Immature natural killer cell (primary cell): ENCODE measurements around the gene REX1BD. TPM values are rescaled to one million over a fixed set of nuclear protein-coding genes. Genes with fewer than 3 reads are reported as not detected.

Source experiments
- DNase-seq, 3 donors: peaks; one replicate each; pipeline ENCODE4 v3.0.0; 2022; ENCODE audit warnings: mixed read lengths in 1 of 3
- H3K27ac Mint-ChIP-seq, 6 donors: one replicate each; pipeline ENCODE4 v1.8.0; 2020; ENCODE audit warnings: mixed read lengths in 6 of 6, mild to moderate bottlenecking in 5 of 6, inconsistent platforms in 4 of 6, moderate library complexity in 3 of 6
- H3K27me3 Mint-ChIP-seq, 3 donors: one replicate each; pipeline ENCODE4 v1.8.0; 2020 to 2021; ENCODE audit warnings: low read depth in 3 of 3, mild to moderate bottlenecking in 3 of 3, mixed read lengths in 3 of 3, moderate library complexity in 3 of 3, inconsistent platforms in 1 of 3
- H3K36me3 Mint-ChIP-seq, 3 donors: one replicate each; pipeline ENCODE4 v1.8.0; 2020; ENCODE audit warnings: mixed read lengths in 3 of 3, inconsistent platforms in 2 of 3, mild to moderate bottlenecking in 2 of 3
- H3K4me1 Mint-ChIP-seq, 2 donors: one replicate each; pipeline ENCODE4 v1.8.0; 2020; ENCODE audit warnings: inconsistent platforms in 2 of 2, mild to moderate bottlenecking in 2 of 2, mixed read lengths in 2 of 2, moderate library complexity in 1 of 2
- H3K4me3 Mint-ChIP-seq, 5 donors: one replicate each; pipeline ENCODE4 v1.8.0; 2020; ENCODE audit warnings: mild to moderate bottlenecking in 5 of 5, mixed read lengths in 5 of 5, inconsistent platforms in 3 of 5, moderate library complexity in 3 of 5
- H3K9me3 Mint-ChIP-seq, 6 donors: one replicate each; pipeline ENCODE4 v1.8.0; 2020; ENCODE audit warnings: mild to moderate bottlenecking in 6 of 6, mixed read lengths in 6 of 6, inconsistent platforms in 4 of 6, moderate library complexity in 3 of 6
- polyA plus RNA-seq, 3 donors: library from polyadenylated mRNA; unstranded; fragments of 300-500 nt; fragmentation: Illumina TruSeq; gene quantifications; one replicate each; pipeline ENCODE4 v1.2.3, GENCODE V29; 2021

The REX1BD gene
- polyA plus RNA-seq, 3 donors from 2014 or later, result 123 to 175 (median 146) TPM

DNA sequence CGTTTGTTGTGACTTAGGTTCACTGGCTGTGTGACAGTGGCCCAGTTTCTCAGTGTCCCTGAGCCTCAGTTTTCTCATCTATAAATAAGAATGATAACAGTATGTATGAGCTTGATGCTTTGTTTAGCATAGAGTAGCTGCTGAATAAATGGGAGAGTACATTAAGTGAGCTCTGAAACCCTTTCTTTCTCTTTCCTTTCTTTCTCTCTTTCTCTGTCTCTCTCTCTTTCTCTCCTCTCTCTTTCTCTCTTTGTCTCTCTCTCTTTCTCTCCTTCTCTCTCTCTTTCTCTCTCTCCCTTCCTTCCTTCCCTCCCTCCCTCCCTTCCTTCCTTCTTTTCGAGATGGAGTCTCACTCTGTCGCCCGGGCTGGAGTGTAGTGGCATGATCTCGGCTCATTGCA is 28.9 kb upstream of the REX1BD start:
- Mint-ChIP-seq H3K4me3 (peak overlapping the region in 4 of 5 donors; percentile 53 to 93 (median 74)), H3K4me1 (peaks cover 22 to 23% of the 10 kb centered on the region in 2 donors), H3K9me3 (no peaks in the 10 kb centered on the region), H3K27ac (peak overlapping the region; percentile 92 to 98 (median 96)), H3K36me3 (peaks cover 2 to 12% (median 4%) of the 10 kb centered on the region in 3 donors), H3K27me3 (peaks cover 3 to 9% (median 5%) of the 10 kb centered on the region in 3 donors)
- DNase-seq, result no peak

DNA sequence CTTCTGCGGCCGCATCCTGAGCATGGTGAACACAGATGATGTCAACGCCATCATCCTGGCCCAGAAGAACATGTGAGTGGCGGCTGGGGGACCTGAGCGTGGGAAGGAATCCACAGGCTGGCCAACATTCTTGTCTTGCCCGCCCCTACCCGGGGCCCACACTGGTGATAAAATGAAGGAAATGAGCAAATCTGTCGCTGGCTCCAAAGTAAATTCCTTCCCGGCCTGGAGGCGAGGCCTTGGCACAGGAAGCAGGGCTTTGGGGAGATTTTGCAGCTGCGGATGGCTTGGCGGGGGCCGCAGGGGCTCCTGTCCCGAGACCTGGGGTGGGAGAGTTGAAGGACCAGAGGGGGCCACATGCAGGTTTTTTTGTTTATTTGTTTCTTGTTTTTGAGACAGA is 26.5 kb upstream of the REX1BD start:
- Mint-ChIP-seq H3K9me3 (no peaks in the 10 kb centered on the region), H3K27me3 (peaks cover 3 to 9% (median 5%) of the 10 kb centered on the region in 3 donors), H3K4me1 (peaks cover 22 to 23% of the 10 kb centered on the region in 2 donors), H3K4me3 (no peak overlapping the region), H3K27ac (no peak overlapping the region), H3K36me3 (peaks cover 6 to 17% (median 7%) of the 10 kb centered on the region in 3 donors)
- DNase-seq, result no peak

DNA sequence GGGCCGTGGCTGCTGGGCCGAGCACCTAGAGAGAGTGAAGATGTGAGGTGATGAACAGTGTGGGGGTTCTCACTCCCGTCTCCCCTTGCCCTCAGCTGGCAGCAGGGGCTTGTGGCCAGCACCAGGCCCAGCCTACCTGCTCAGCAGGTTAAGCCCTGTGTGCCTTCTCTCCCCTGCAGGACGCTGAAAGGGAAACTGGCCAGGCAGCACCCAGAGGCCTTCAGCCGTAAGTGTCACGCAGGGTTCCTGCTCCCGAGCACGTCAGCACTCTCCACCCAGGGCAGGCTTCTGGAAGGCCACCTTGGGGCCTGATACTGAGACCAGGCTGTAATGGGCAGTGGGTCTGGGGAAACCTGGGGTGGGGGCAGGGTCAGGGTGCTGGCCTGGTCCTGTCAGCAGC is 21.6 kb upstream of the REX1BD start:
- Mint-ChIP-seq H3K9me3 (no peaks in the 10 kb centered on the region), H3K27ac (no peak overlapping the region), H3K27me3 (peaks cover 6 to 10% (median 9%) of the 10 kb centered on the region in 3 donors), H3K36me3 (peaks cover 6 to 26% (median 16%) of the 10 kb centered on the region in 3 donors), H3K4me1 (peaks cover 7 to 9% of the 10 kb centered on the region in 2 donors), H3K4me3 (no peak overlapping the region)
- DNase-seq, result no peak

DNA sequence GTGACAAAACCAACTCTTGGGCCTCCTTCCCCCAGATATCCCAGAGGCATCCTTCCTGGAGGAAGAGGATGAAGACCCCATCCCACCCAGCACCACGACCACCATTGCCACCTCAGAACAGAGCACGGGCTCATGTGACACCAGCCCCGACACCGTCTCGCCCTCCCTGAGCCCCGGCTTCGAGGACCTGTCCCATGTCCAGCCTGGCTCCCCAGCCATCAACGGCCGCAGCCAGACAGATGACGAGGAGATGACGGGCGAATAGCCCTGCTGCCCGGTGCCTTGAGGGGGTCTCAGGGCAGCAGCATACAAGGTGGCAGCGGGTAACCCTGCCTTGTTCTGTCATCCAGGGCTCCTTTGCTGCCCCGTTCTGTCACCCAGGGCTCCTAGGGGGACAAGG is 20.2 kb upstream of the REX1BD start:
- H3K27me3 Mint-ChIP-seq, result peaks cover 6 to 17% (median 16%) of the 10 kb centered on the region in 3 donors
- H3K27ac Mint-ChIP-seq, result peak overlapping the region in 1 of 6 donors; percentile 40
- peaks cover 21 to 23% of the 10 kb centered on the region in 2 donors for H3K4me1 Mint-ChIP-seq
- H3K4me3 Mint-ChIP-seq, result peak overlapping the region in 1 of 5 donors; percentile 30
- no peaks in the 10 kb centered on the region for H3K9me3 Mint-ChIP-seq
- H3K36me3 Mint-ChIP-seq, result peaks cover 6 to 21% (median 11%) of the 10 kb centered on the region in 3 donors
- no peak for DNase-seq

DNA sequence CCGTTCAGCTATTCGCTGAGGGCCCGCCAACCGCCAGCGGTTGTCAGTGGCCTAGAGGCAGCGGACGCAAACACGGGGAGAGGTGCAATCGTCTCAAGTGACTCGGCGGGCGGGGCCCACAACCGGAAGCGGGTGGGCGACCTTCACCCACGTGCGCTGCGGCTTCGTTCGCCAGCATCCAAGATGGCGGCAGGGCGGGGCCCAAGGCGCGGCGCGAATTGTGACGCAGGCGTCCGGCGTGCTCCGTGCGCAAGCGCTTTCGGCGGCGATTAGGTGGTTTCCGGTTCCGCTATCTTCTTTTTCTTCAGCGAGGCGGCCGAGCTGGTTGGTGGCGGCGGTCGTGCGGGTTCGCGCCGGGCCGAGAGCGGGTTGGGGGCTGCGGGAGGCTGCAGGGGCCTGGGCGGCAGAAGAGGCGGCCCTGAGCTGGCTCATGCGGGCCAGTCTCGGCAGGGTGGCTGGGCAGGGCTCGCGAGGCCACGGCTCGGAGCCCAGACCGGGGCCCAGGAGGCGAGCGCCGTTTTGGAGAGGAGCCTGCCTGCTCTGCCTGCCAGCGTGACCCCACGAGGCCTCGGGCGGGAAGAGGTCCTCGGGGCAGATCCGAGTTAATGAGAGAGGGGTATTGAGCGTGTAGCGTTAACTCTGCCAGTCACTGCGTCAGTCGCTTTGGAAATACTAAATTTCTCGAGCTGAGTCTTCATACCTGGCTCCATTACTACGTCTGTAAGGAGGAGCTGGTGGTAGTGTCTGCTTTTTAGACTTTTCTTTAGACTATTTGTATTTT is 16.8 kb upstream of the REX1BD start, which contains the start of gene UBA52:
Gene UBA52, plus strand, starts transcription at position 294 of the 781 bp plus-strand sequence. CDS start 1,444 bp downstream, outside the sequence.
- peak within 1 kb of the TSS; percentile 91 to 99 (median 96) for H3K27ac Mint-ChIP-seq
- peaks cover 3 to 25% (median 14%) of the 10 kb centered on the region in 3 donors for H3K36me3 Mint-ChIP-seq

DNA sequence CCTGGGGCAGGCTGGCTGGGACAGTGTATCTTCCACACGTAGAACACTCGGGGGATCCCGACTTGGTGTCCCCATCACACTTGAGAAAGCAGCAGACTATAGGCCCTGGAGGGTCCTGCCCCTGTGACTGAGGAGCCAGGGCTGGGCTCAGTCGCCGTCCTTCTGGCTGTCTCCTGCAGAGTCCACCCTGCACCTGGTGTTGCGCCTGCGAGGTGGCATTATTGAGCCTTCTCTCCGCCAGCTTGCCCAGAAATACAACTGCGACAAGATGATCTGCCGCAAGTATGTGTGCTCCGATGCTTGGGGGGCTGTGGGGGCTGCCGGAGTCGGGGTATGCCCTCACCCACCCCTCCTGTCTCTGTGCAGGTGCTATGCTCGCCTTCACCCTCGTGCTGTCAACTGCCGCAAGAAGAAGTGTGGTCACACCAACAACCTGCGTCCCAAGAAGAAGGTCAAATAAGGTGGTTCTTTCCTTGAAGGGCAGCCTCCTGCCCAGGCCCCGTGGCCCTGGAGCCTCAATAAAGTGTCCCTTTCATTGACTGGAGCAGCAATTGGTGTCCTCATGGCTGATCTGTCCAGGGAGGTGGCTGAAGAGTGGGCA is 13.8 kb upstream of the REX1BD start:
- peaks cover 3 to 27% (median 5%) of the 10 kb centered on the region in 3 donors for H3K36me3 Mint-ChIP-seq

More for the DNA sequence above, 16.8 kb upstream of the REX1BD start, which contains the start of gene UBA52:
- DNase-seq, result peak; percentile 99 to 100 (median 99)
- Mint-ChIP-seq H3K27me3 (peaks cover 6 to 17% (median 16%) of the 10 kb centered on the region in 3 donors), H3K9me3 (no peaks in the 10 kb centered on the region), H3K4me3 (peak within 1 kb of the TSS; percentile 86 to 95 (median 93)), H3K4me1 (peaks cover 24 to 28% of the 10 kb centered on the region in 2 donors)

DNA sequence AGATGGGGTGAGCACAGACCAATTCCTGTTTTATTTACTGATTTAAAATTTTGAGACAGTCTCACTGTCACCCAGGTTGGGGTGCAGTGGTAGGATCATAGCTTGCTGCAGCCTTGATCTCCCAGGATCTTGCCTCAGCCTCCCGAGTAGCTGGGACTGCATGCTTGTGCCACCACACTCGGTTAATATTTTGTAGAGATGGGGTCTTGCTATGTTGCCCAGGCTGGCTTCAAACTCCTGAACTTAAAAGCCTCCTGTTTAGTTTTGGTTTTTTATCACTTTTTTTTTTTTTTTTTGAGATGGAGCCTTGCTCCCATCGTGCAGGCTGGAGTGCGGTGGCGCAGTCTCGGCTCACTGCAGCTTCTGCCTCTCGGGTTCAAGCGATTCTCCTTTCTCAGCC is 12.2 kb upstream of the REX1BD start:
- peaks cover 21 to 26% of the 10 kb centered on the region in 2 donors for H3K4me1 Mint-ChIP-seq
- H3K27ac Mint-ChIP-seq, result no peak overlapping the region
- H3K4me3 Mint-ChIP-seq, result no peak overlapping the region
- peaks cover 3 to 25% (median 5%) of the 10 kb centered on the region in 3 donors for H3K36me3 Mint-ChIP-seq
- H3K9me3 Mint-ChIP-seq, result no peaks in the 10 kb centered on the region
- H3K27me3 Mint-ChIP-seq, result peaks cover 5 to 14% (median 11%) of the 10 kb centered on the region in 3 donors
- no peak for DNase-seq

More for the DNA sequence above, 13.8 kb upstream of the REX1BD start:
- no peaks in the 10 kb centered on the region for H3K9me3 Mint-ChIP-seq
- H3K27me3 Mint-ChIP-seq, result peaks cover 8 to 17% (median 16%) of the 10 kb centered on the region in 3 donors
- peak overlapping the region in 2 of 5 donors; percentile 8 to 15 for H3K4me3 Mint-ChIP-seq
- peaks cover 24 to 28% of the 10 kb centered on the region in 2 donors for H3K4me1 Mint-ChIP-seq
- DNase-seq, result no peak
- H3K27ac Mint-ChIP-seq, result peak overlapping the region in 4 of 6 donors; percentile 19 to 69 (median 42)

DNA sequence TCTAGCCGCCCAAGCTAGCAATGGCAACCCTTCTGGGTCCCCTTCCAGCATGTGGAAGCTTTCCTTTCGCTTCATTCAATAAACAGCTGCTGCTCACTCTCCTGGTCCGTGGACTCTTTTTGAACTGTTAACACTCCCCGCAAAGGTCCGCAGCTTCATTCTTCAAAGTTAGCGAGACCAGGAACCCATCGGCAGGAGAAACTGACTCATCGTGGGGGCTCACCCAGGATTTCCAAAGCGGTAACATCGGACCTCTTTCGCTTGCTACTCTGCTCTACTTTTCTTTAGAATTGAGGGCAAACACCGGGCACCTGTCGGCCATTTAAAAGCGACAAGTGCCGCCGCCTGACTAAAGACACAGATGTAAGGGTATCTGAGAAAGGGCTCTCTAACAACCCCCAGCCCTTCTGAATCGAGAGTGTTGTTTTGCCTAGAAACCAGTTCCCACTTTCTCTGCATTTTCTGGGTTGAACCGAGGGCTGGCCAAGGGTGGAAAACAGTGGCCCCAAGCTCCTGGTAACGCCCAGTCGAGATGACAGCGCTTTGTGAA is 11.2 kb upstream of the REX1BD start:
- Mint-ChIP-seq H3K4me3 (no peak overlapping the region), H3K36me3 (peaks cover 3 to 21% (median 5%) of the 10 kb centered on the region in 3 donors), H3K27me3 (peaks cover 2 to 7% (median 5%) of the 10 kb centered on the region in 3 donors), H3K27ac (no peak overlapping the region), H3K4me1 (peaks cover 11 to 16% of the 10 kb centered on the region in 2 donors), H3K9me3 (no peaks in the 10 kb centered on the region)
- DNase-seq, result no peak

DNA sequence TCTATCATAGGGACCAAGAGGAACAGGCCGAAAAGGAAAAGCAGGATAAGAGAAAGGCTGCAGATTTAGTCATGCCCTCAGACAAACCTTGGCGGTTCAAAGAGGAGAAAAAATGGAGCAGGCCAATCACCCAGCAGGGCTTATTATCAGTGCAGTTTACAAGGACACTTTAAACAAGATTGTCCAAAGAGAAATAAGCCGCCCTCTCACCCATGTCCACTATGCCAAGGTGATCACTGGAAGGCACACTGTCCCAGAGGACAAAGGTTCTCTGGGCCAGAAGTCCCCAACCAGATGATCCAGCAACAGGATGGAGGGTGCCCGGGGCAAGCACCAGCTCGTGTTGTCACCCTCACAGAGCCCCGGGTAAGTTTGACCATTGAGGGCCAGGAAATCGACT is 8.3 kb upstream of the REX1BD start:
- no peaks in the 10 kb centered on the region for H3K4me1 Mint-ChIP-seq
- peaks cover 0 to 12% (median under 1%) of the 10 kb centered on the region in 3 donors for H3K36me3 Mint-ChIP-seq
- no peak for DNase-seq
- H3K27me3 Mint-ChIP-seq, result peaks cover 2 to 5% (median 2%) of the 10 kb centered on the region in 3 donors
- H3K9me3 Mint-ChIP-seq, result no peaks in the 10 kb centered on the region
- H3K4me3 Mint-ChIP-seq, result no peak overlapping the region
- H3K27ac Mint-ChIP-seq, result no peak overlapping the region

DNA sequence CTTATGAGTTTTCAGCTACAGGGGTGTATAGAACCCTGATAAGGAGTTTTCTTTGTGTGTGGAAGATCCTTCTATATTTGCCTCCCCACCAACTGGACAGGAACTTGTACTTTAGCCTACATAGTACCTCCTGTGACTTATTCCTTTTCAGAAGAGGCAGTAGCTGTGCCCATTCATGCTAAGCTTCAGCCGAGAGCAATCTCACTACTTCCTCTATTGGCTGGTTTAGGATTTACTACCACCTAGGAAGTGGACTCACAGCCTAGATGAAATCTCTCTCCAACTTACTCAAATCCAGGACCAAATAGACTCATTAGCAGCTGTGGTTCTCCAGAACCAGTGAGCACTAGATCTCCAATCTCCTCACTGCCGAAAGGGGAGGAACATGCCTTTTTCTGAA is 2.3 kb upstream of the REX1BD start:
- peak overlapping the region in 1 of 6 donors; percentile 8 for H3K27ac Mint-ChIP-seq
- peak overlapping the region in 2 of 5 donors; percentile 8 to 10 for H3K4me3 Mint-ChIP-seq
- no peak for DNase-seq
- H3K27me3 Mint-ChIP-seq, result peaks cover 0 to 7% (median 5%) of the 10 kb centered on the region in 3 donors
- H3K36me3 Mint-ChIP-seq, result no peaks in the 10 kb centered on the region
- H3K9me3 Mint-ChIP-seq, result no peaks in the 10 kb centered on the region
- H3K4me1 Mint-ChIP-seq, result peaks cover 26 to 28% of the 10 kb centered on the region in 2 donors

DNA sequence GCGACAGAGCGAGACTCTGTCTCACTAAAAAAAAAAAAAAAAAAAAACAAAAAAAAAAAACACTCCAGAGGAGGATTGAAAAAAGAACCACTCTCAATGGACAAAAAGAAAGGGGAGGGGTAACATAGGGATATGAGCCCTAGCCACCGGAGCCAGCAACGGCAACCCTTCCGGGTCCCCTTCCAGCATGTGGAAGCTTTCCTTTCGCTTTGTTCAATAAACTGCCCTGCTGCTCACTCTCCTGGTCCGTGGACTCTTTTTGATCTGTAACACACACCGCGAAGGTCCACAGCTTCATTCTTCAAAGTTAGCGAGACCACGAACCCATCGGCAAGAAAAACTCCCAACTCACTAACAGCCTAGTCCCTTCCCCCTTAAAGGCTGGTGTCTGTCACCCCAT is 1.0 kb upstream of the REX1BD start:
- no peak for DNase-seq
- Mint-ChIP-seq H3K9me3 (no peaks in the 10 kb centered on the region), H3K27ac (peak overlapping the region in 5 of 6 donors; percentile 62 to 97 (median 92)), H3K36me3 (no peaks in the 10 kb centered on the region), H3K4me3 (peak overlapping the region in 4 of 5 donors; percentile 47 to 96 (median 74)), H3K27me3 (peaks cover 0 to 9% (median 4%) of the 10 kb centered on the region in 3 donors), H3K4me1 (peaks cover 26 to 28% of the 10 kb centered on the region in 2 donors)

DNA sequence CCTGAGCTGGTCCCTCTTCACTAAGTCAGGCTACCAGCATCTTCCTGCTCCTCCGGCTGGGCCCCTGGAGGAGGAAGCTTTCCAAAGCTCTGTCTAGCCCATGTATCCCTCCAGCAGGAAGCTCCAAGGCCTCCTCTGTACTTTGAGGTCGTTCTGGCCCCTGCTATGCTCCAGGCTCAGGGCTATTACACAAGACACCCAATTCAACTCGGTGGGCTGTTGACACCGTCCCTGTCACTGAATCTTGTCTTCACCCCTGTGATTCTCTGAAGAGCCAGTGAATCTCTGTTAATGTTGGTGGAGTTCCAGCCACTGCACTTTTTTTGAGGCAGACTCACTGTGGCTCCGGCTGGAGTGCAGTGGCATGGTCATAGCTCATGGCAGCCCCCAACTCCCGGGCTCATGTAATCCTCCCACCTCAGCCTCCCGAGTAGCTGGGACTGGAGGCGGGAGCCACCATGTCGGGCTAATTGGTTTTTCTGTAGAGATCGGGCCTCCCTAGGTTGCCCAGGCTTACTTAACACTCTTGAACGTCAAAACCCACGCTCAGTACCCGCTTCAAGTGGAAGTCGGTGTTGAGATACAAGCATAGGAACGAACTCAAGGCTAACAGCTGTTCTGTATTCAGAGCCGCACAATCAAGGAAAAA is 512 bp upstream of the REX1BD start:
- Mint-ChIP-seq H3K27me3 (peaks cover 0 to 9% (median 0%) of the 10 kb centered on the region in 3 donors), H3K27ac (peak overlapping the region; percentile 91 to 97 (median 94)), H3K4me1 (peaks cover 26 to 28% of the 10 kb centered on the region in 2 donors), H3K9me3 (no peaks in the 10 kb centered on the region), H3K4me3 (peak overlapping the region; percentile 86 to 96 (median 92)), H3K36me3 (no peaks in the 10 kb centered on the region)
- no peak for DNase-seq
